ENCODE measurements around the gene MYO1G.

- TF ChIP-seq SMAD4 (CRISPR knock-in tag; IDR thresholded peaks at IDR 0.05), result no peak
- TF ChIP-seq ELF4 (CRISPR knock-in tag; IDR thresholded peaks at IDR 0.05; ENCODE audit: low read depth), result no peak
- no peak for TF ChIP-seq E2F4 (CRISPR knock-in tag; IDR thresholded peaks at IDR 0.05; ENCODE audit: borderline replicate concordance, low read depth)
- TF ChIP-seq CREM (CRISPR knock-in tag; IDR thresholded peaks at IDR 0.05), result no peak
- TF ChIP-seq, protein P1, sequence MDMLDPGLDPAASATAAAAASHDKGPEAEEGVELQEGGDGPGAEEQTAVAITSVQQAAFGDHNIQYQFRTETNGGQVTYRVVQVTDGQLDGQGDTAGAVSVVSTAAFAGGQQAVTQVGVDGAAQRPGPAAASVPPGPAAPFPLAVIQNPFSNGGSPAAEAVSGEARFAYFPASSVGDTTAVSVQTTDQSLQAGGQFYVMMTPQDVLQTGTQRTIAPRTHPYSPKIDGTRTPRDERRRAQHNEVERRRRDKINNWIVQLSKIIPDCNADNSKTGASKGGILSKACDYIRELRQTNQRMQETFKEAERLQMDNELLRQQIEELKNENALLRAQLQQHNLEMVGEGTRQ (CRISPR knock-in tag; IDR thresholded peaks at IDR 0.05), result no peak
These were observed 5.6 kb upstream of the MYO1G start for GRCh38 chr7:44984478-44984758.
